Measurements from ENCODE around the gene ICOSLG. TPM values are rescaled to one million over a fixed set of nuclear protein-coding genes. Genes with fewer than 3 reads are reported as not detected.
"Not testable (repeated sequence)": the region's sequence is repeated elsewhere in the genome, so short reads cannot be mapped to it uniquely, and the experiment has no call there.

Gene ICOSLG
- total RNA-seq, 4 donors from 2014 or later = 1.7 to 9.1 (median 3.7) TPM

- no peak for TF ChIP-seq CTCF (IDR thresholded peaks at IDR 0.05)
- no peak for DNase-seq (ENCODE audit: low spot score)
Observed at GRCh38 chr21:44283948-44284347, 43.2 kb upstream of the ICOSLG start.

GRCh38 chr21:44283211-44283785 is 42.6 kb upstream of the ICOSLG start:
- not testable (repeated sequence) for DNase-seq (ENCODE audit: low spot score); ATAC-seq (ENCODE audit: low FRiP score)

More at GRCh38 chr21:44283948-44284347, 43.2 kb upstream of the ICOSLG start:
- ATAC-seq (ENCODE audit: low FRiP score) = no peak

GRCh38 chr21:44282370-44282769 is 41.6 kb upstream of the ICOSLG start:
- no peak for TF ChIP-seq CTCF (IDR thresholded peaks at IDR 0.05)
- DNase-seq (ENCODE audit: low spot score) = no peak
- no peak for ATAC-seq (ENCODE audit: low FRiP score)

- TF ChIP-seq CTCF (IDR thresholded peaks at IDR 0.05) = no peak
- DNase-seq (ENCODE audit: low spot score) = no peak
- no peak for ATAC-seq (ENCODE audit: low FRiP score)
Observed at GRCh38 chr21:44281801-44282200, 41.1 kb upstream of the ICOSLG start.

GRCh38 chr21:44279354-44280260 is 38.9 kb upstream of the ICOSLG start:
- ATAC-seq (ENCODE audit: low FRiP score) = no peak
- TF ChIP-seq CTCF (IDR thresholded peaks at IDR 0.05) = no peak
- no peak for DNase-seq (ENCODE audit: low spot score)

GRCh38 chr21:44275041-44275440 is 34.3 kb upstream of the ICOSLG start:
- TF ChIP-seq CTCF (IDR thresholded peaks at IDR 0.05) = no peak
- DNase-seq (ENCODE audit: low spot score) (no peak), ATAC-seq (ENCODE audit: low FRiP score) (no peak)

- no peak for ATAC-seq (ENCODE audit: low FRiP score)
- DNase-seq (ENCODE audit: low spot score) = no peak
- TF ChIP-seq CTCF (IDR thresholded peaks at IDR 0.05) = no peak
Observed at GRCh38 chr21:44273046-44273445, 32.3 kb upstream of the ICOSLG start.

All from omental fat pad (tissue), 4 donors.